Cerebellar cortex (tissue), 1 donor: ENCODE data around the gene SBSN.
A peak's percentile ranks its signal among the peaks of the same experiment; 100 is the strongest.

Experiments
- DNase-seq: peaks from one replicate; pipeline ENCODE4 v3.0.0-alpha.2; 2015; ENCODE audit warnings: low spot score

The SBSN gene

DNA sequence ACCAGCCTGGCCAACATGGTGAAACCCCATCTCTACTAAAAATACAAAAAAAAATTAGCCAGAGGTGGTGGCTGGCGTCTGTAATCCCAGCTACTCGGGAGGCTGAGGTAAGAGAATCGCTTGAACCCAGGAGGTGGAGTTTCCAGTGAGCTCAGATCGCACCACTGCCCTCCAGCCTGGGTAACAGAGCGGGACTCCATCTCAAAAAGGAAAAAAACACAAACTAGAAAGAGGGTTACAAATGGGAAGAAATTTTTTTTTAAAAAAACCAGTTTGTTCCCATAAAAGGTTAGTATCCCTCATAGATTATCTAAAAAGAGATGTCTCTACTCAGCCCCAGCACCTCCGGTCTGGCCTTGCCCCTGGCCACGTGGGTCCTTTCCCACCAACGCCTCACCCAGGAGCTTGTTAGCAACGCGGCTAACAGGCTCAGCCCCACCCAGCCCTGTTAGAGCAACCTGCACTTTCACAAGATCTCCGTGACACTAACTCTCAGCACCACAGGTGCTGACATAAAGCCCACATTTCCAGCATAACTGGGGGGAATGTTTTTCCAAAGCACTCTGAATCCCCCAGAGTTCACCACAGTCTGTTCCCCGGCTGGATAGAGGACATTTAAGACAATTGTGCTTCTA lies 19.0 kb downstream of the SBSN start:
- peak; percentile 16 for DNase-seq

DNA sequence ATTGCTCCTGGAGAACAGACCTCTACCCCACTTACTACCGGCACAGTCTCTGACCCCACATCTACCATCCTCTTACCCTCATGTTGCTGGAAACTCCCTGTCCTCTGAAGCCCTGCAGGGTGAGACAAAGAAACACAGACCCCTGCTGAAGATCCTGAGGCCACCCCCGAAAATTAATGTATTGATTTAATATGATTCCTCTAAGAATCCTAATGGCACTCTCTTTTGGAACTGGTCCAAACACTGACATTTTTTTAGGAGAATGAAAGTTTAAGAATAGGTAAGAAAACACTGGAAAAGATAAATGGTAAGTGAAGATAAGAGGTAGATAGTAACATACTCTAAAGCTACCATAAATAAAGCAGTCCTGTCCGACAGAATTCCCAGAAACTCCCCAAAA lies 20.0 kb downstream of the SBSN start:
- DNase-seq = no peak

DNA sequence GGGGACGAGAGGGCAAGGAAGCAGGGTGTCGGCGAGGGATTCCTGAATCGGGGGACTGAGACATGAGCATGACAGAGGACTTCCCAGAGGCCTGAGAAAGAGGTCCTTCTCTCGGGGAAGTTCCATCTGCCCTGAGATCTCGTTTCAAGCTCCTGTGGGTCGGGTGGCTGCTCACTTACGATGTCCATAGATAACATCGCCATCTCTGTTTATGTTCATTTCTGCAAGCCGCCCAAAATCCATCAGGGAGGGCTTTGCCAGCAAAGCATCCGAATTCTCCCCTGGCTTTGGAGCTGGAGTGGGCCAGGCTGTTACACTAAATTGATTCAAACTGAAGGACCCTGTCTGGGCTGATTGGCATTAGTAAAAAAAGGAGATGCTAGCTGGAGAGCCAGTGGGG lies 20.6 kb downstream of the SBSN start:
- no peak for DNase-seq

DNA sequence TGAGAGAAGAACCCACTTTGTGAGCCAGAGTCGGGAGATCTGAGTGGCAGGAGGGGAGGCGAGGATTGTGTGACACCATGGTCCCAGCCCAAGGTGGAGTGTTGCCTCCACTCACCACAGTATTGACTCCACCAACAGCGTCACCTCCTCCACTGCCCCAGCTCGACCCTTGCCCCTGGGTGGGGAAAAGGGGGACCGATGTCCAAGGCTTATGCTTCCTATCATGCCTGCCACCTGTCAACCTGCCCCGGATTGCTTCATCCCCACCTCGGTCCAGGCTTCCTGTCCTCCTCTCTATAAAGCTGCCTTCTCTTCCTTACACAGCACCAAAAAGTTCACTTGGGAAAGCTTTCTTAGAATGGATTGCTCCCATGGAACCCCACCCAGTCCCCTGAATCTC lies 22.1 kb downstream of the SBSN start:
- no peak for DNase-seq

DNA sequence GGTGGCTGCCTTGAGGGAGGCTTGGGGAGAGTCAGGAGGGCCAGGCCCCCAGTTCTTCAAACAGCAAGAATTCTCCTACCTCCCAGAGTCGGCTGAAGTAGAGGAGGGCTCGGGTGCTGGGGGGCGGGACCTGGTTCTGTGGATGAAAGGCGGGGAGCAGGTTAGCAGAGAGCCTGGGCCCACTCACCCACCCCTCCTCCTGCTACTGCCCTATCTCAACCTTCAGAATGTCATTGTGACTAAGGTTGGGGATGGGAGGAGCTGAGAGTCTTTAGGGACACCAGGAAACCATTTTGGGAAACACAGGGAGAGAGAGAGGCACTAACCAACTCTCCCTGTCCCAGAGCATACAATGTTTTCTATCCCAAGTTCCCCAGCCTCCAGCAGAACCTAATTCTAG lies 25.4 kb downstream of the SBSN start:
- no peak for DNase-seq

DNA sequence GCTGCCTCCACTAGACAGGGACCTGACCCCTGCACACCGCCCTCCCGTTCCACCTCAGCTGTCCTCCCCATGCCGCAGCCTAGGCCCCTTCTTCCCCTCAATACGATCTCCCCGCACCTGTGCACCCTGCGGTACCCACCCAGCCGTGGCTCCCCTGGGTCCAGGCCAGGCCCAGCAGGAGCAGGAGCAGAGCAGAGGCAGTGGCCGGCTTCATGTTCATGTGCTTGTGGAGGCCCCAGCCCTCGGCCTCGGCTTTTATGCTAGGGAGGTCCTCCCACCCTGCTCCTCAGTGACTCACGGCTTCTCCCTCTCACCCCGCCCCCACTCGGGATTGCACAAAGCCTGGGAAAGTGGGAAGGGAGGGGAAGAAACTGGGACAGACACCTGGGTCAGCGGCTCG lies 26.4 kb downstream of the SBSN start:
- no peak for DNase-seq

DNA sequence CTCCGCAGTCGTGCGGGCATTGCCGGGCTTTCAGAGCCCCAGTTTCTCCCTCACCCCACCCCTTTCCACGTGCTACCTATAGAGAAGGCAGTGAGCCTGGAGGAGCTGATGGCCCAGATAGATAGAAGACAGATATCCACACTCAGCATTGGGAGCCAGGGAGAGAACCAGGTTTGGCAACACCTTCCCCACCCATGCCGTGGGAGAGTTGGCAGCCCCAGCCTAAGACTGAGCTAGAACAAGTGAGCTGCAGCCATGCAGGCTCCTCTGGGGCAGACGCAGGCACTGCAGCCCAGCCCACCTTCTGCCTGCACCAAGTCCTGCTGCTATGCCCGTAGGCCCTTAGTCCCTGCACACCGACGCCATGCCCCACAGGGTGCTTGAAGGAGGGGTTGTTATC lies 27.5 kb downstream of the SBSN start:
- DNase-seq = no peak

DNA sequence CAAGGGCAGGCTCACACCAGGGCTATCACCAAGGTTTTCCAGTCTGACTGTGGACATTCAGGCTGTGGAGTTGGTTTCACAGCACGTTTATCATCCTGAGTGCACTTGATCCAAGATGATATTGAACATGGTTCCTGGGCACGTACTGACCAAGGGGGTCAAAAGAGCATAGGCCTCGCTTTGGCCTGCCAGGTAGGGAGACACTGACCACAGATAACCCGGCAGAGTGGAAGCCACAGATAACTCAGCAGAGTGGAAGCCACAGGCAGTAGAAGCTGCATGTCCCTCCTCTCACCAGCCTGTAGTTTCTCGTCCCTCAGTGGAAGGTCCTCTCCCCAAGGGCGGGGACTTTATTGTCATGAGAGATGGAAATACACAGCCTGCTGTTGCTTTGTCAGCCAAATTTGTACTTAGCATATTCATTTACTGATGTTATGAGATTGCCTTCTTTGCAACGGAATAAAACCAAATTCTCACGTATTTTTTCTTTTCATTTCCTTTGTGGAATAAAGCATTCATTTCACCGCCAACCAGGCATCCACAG lies 29.1 kb downstream of the SBSN start:
- DNase-seq = no peak

DNA sequence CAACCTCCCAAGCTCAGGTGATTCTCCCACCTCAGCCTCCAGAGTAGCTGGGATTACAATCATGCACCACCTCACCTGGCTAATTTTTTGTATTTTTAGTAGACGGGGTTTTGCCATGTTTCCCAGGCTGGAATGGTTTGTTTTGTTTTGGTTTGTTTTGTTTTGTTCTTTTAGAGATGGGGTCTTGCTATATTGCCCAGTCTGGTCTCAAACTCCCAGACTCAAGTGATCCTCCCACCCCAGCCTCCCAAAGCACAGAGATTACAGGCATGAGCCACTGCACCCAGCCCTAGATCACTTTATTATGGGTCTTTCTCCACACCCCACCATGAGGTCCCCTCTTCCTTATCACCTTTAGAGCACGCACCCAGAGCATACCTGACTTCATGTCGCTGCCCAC lies 29.9 kb downstream of the SBSN start:
- no peak for DNase-seq

DNA sequence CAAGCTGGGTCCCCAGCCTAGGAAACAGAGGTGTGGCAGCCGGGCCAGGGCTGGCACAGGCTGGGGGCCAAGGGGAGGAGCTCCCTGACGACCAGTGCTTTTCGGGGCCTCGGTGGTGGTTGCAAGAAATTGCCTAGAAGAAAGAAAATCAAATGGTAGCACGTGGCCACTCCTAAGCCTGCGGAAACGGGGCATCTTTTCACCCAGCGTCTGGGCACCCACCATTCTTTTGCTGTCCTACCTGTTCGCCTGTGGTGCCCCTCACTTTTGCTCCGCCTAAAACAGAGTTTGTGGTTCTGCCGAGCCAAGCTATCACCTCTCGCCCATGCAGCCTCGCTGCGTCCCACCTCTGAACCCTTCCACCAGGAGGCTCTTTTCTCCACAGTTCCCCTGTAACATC lies 30.7 kb downstream of the SBSN start:
- no peak for DNase-seq

DNA sequence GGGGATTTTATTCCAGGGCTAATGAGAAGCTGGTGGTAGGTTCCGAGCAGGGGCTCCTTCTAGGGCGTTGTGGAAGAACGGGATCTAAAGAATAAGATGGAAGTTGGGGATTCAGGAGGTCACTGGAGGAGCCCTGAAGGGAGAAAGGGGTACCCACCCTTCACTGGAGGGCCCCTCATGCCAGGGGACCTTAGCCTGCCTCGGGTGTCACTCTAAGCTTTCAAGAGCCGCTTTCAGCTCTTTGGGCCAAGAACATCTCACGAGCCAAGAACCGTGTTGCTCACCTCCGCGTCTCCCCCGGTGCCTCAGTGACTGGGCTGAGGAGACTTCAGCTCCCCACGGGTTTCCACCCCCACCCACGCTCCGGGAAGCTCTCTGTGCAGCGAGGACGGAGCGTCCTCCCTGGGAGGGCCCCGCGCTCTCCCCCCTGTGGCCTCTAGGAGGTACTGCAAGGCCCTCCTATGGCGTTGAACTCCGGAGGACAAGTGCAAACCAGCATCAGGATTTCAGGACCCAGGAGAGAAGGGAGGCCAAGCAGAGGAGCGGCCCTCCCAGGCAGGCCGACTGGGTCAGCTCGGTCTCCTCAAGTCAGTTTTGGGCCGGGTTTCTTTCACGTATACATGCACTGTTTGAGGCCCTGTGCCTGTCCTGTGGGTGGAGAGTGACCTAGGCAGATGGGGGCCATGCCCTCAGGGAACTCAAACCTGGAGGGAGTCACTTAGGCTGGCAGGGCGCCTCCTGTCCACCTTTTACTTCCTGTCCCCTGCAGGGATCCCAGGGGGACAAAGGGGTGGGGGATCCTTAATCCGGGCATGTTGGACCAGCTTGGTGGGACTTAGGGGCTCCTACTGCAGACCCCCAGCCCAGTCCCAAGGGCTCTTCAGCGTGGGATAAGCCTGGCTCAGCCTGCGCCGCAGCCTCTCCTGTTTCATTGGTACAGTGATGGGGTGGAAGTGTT lies 32.7 kb downstream of the SBSN start:
- DNase-seq = peak; percentile 31

DNA sequence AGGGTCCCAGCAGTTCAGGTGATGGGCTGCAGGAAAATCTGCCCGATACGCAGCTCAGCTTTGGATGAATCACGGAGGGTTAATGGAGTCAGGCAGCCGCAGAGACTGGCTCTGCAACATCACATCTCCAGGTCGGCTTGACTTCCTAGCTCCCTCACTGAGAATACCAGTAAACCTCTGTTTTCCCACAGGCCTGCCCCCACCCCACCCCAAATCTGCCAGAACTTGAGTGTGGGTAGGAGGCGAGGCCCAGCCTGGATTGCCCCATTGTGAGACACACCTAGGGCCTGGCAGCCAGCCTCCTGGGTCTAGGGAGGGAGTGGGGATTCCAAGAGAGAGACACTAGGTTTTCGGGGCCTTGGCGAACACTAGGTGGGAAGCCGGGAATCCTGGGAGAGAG lies 34.1 kb downstream of the SBSN start:
- no peak for DNase-seq

DNA sequence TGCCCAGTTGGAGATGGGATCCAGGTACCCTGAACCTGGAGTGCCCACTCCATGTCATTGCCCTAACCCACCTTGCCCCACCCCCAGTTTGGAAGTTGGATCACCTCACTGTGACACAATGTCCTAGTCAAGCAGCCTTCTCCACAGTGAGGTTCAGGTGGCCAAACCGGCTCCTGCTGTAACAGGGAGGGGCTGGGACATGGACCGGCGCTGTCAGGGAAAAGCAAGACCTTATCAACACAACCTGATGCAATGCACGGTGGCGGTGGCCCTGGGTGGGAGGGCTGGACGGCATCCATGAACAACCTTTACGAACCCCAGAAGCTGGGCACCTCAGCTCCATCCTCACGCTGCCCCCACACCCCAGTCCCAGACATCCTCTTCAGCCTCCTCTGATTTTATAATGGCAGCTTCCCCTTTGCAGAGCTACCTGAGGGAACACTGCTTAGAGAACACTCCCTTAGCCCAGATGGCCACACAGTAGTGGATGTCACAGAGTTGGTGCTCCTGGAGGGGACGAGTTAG lies 36.2 kb downstream of the SBSN start:
- DNase-seq = no peak

DNA sequence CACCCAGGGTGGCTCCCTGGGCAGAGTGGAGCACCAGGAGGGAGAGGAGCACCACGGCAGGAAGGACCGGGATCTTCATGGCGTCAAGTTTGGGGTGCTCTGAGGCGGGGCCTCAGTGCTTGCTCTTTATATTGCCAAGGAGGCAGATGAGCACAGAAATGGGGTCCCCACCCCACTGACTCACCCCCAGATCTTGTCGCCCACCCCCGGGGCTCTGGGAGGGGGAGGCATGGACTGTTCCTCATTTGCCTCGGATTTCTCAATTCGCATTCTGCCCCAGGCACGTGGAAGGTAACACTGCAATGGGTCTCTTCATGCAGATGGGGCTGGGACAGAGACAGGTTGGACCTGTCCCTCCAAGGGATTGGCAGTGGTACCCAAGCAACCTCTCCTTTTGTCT lies 37.7 kb downstream of the SBSN start, which contains the start of gene KRTDAP:
KRTDAP (minus strand) TSS at position 101 of the 400 bp plus-strand sequence; CDS start at position 79, 22 bp downstream.
- no peak for DNase-seq

DNA sequence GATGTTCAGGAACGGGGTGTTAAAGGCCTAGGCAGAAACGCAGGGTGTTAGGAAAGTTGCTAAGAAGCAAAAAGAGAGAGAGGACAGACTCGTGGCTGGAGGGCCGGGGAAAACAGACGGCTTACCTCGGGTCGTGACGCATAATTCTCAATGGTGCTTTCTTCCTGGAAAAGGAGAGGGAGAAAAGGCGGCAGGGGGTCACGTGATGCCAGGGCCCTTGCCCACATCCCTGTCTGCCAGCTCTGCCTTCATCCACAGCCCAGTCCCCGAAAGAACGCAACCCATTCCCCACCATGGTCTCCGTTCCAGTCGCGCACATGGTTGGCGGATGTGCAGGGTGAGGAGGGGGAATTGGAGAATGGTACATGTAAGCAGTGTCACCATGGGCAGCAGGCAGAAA lies 39.4 kb downstream of the SBSN start:
- DNase-seq = no peak

DNA sequence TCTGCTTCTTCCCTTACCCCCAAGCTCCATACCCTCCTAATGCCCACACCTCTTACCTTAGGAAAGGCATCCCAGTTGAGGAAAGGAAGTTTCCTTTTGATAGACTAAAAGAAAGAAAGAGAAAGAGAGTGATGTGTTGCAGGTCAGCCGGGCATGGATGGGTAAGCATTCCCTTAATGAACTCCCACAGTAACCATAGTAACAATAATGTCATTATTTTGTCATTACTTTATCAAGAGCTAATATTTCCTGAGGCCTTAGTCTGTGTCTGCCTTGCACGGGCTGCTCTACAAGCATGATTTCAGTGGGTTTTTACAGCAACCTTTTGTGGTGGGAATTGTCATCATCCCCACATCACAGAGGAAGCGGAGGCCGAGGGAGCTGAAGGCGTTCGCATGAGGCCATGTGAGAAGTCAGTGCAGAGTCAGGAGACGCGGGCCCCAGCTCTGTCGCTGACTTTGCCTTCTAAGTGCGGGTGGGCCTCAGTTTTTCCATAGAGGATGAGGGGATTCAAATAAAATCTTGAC lies 40.4 kb downstream of the SBSN start:
- no peak for DNase-seq

DNA sequence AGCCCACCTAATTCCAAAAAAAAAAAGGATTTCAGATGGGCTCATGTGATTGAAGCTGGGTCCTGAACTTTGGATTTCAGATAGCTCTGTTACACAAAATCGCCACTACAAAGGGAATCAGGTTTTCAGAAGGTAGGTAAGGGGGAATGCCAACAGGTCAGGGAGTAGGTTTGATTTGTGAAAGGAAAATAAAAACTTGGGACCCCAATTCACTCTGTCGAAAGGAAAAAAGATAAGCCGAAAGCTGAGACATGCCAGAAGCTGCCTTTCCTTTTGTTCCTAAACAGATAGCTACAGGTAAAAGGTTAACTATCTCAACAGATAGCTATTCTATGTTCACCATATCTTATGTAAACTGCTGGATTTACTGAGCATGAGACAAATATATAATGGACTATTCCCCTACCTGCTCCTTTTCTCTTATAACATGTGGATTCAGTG lies 41.8 kb downstream of the SBSN start:
- DNase-seq = no peak

DNA sequence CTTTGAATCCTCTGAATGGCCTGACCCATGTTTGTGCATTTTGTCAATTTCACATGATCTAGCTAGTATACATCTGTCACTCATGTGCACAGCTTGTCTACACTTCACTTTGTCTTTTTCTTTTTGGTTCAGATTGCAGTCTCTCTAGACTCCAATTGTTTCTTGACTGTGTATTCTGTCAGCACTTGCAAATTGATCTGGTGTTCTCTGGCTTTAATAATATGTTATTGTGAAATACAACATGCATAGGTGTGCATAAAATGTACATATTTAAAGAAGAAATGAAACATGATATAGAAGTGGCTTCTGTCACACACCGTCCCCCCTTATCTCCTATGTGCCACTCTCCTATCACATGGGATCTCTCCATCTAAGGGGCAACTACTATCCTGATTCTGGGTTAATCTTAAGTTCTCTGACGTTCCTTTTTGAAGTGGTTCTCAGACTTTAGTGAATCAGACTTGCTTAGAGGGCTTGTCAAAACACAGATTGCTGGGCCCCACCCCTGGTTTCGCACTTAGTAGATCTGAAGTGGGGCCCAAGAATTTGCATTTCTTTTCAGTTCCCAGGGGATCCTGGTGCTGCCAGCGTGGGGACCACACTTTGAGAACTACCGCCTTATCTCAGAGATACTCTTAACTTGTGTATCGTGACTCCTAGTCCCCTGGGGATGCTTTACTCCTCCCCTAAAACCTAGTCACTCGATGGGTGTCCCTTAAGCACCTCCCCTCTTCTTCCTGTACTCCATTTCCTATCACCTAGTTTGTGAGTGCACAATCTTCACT lies 43.7 kb downstream of the SBSN start:
- DNase-seq = no peak

DNA sequence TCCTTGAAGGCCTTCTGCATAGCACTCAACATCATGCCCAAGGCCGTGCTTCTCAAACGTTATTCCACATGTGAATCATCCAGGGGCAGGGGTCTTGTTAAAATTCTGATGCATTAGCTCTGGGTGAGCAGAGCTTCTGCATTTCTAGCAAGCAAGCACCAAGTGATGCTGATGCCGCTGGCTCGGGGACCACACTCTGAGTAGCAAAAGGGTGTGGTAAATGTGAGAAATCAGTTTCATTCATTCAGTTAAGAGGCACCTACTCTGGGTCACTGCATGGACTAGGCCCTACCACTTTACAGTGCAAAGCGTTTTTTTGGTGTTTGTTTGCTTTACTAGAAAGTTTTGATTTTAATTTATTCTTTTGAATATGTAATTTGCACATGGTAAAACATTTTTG lies 45.0 kb downstream of the SBSN start:
- DNase-seq = no peak

DNA sequence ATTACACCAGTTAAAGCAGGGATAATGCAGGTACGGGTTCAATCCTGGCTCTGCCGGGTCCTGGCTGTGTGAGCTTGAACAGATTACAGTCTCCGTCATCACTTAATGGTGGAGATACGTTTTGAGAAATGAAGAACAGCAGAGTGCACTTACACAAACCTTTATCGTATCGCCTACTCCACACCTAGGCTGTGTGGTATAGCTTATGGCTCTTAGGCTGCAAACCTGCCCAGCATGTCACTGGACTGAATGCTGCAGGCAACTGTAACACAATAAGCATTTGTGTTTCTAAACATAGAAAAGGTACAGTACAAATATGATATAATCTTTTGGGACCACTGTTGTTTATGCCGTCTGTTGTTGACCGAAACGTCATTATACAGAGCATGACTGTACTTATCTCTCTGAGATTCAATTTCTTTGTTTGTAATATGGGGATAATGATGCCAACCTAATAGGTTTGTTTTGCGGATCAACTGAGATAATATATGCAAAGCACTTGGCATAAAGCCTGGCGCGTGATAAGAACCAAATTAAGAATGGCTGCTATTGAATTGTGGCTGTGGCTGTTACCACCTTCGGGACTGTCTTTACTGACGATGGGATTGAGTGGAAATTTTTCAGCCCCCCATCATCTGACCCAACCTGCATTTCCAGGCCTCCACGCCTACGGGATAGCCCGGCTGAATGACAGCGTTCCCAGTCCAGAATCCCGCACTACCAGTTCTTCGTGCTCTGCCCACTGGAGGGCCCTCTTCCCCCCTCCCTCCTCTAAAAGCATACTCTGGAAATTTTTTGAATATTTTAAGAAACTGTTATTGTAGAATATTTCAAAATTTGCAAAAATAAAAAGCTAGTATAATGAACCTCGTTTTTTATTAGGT lies 49.1 kb downstream of the SBSN start:
- no peak for DNase-seq

DNA sequence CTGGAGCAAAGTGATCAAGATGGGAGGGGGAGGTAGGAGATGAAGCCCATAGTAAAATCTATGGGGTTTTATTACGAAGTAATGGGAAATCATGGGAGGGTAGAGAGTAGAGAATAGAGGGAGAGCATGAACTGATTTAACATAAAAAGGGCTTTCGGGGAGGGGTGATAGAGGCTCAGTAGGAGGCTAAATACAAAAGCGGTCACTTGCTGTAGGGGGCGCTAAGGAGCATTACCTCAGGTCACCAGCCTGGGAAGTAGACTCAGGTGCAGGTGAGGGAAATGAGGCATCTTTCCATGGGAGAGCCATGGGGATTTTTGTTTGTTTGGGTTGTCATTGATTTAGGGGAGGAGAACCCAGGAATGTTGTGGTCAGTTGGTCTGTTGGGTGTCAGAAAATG lies 52.0 kb downstream of the SBSN start:
- DNase-seq = no peak
